Stimulated activated naive CD4-positive, alpha-beta T cell (primary cell): ENCODE data around the gene HCN1.
"Not testable (repeated sequence)": the region's sequence is repeated elsewhere in the genome, so short reads cannot be mapped to it uniquely, and the experiment has no call there.

Source experiments
- DNase-seq, 6 experiments: peaks; one replicate each; lab custom pipeline; 2025; lab: John Stamatoyannopoulos, UW

HCN1 gene

DNA sequence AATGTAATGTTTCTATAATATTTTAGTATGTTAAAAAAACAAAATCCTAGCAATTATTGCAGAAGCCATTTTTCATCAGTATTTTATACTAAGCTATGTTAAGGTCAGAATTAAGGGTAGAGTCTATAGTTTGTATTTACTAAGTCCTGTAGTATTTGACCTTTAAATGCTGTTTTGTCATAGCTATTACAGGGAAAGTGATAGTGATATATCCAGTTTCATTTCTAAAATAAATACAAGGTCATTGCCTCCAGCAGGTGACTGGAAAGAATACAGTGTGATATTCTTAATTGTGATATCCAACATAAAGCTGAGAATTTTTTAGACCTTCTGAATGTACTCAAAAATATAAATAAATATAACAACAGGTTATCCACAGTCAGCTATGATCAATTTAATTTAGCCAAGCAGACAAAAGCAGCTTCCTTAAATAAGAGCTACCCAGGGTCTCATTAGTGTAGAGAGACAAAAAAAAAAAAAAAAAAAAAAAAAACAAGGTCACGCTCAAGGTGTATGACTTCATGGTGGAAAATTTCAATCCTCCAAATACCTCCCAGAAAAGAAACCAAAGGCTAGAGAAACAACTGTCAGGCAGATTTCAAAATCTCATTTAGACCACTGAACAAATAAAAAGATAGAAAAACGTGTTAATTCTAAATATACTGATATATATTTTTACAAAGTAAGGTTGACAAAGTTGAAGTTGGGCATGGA lies 278.7 kb downstream of the HCN1 start:
- DNase-seq, result no peak

DNA sequence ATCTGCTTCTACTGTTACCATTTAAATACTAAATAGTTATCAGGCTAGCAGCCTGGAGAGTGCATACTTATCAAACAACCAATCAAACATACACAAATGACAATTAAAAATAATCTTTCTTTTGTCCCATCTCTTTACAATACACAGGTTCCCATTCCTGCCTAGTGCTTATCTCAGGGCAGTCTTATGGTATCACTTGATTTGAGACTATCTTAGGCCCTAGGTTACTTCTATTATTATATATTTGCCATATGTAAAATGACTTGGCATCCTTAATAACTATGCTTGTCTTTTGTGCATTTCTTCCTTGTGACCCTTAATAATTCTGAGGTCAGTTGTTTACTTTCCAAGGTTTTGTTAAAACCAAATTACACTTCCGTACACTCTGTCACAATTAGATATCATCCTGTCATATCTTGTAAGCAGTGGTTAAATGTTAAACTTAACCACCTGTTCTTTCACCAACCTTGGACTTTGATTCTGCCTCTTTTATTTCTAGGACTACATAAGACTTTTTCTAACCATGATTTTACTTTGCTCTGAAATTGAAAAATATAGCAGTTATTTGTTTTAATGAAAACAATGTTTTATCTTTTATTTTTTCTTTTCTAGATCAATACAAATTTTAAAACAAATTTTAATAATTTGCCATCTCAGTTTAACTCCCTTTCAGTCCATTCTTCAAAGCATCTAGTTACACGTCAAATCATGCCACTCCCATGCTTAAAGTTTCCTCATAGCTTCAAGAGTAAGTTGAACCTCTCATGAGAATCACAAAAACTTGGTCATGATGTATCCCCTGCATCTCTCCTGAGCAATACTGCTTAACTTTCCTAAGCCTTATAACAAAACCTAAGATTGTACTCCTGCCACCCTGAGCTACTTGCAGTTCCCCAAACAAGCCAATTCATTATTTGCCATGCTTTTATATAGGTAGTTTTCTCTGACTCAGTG lies 281.3 kb downstream of the HCN1 start:
- no peak for DNase-seq

DNA sequence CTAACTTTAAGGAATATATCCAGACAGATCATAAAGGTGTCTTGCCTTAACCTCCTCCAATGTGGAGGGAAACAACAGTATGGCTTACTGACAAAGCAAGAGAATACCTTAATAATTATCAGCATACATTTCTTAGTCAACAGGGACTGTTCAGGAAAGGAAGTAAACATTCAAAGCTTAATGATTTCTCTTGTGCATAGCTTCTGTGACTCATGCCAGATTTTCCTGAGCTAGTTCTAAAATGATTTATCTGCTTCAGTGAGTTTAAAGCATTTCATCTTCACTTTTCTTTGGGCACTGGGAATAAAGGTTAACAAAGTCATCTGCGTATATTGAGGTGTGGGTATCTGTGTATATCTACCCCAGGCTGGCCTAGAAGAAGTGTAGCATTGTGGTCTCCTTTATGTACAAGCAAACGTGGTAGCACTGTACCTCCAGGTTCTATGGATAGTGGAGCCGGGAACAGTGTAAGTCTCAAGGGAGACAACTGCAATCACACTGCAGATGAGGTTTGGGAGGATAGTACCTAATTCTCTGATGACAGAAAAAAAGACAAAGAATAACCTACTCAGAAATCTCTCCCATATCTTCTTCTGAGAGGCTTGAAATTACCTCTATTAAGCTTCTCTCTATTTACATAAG lies 284.1 kb downstream of the HCN1 start:
- no peak for DNase-seq

DNA sequence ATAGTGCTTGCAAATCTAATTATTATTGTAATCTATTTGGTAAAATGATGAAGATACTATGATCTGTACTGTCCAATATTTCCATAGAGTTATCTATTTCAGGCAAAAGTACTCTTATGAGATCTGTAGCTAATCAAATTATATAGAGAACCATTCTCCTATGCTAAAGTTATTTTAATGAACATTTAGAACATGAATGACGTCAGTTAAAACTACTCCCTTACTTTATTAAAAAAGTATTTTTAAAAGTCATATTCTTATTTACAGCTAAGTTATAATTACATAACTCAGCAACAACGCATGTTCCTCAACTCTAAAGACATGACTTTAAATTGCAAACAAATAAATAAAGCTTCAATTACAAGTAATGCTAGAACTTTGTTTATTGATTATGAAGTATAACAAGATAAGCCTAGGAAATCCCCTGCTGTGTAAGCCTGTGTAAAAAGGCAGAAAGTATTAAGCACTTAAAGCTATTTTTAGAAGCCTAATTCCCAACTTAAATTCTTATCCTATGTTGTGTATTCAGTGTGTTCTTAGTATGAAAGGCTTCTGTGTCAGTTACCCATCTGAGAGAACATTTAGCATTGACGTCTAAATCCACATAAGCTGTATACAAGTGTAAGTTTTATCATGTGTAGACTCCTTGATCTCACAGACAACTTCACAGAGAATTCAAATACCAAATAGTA lies 285.7 kb downstream of the HCN1 start:
- DNase-seq, result no peak

DNA sequence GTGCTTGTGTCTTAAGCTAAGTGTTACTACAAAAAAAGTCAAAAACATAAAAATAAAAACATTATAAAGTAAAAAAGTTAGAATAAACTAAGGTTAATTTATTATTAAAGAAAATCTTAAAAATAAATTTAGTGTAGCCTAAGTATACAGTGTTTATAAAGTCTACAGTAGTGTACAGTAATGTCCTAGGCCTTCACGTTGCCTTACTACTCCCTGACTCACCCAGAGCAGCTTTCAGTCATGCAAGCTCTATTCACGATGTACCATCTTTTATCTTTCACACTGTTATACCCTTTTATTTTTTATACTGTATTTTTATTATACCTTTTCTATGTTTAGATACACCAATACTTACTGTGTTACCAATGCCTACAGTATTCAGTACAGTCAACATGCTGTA lies 288.1 kb downstream of the HCN1 start:
- DNase-seq, result no peak

DNA sequence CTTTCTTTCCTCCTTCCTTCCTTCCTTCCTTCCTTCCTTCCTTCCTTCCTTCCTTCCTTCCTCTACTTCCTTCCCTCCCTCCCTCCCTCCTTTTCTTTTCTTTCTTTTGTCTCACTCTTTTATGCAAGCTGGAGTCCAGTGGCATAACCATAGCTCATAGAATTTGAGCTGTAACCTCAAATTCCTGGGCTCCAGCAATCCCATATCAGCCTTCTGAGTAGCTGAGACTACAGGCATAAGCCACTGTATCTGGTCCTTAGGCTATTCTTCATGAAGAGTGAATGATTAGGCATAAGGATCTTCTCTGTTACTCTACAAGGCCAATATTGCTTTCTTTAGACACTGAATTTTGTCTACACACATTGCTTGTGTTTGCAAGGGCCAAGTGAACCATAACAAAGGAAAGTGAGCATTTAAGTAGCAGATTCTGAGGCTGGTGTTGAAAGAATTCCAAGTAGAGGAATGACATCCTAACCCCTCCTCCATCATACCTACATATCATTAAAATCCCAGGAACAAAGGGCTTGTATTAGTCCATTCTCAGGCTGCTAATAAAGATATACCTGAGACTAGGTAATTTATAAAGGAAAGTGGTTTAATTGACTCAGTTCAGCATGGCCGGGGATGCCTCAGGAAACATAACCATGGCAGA lies 293.2 kb downstream of the HCN1 start:
- DNase-seq, result no peak

DNA sequence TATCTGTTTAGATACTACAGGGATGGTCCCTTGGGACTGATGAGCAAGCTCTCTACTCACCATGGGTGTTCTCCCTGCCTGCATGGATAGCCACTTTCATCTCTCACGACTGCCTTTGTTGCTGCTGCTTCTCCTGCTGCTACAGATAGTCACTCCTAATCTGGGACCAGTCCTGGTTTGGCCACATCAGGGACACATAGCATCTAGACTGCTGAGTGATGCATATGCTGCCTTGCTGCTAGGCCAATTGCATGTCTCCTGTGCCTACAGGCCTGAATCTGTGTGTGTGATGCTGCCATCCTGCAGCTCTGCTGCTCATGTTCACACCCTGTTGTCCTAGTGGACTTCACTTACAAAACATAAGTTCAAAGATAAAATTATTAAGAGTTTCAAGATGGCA lies 297.1 kb downstream of the HCN1 start:
- DNase-seq, result no peak

DNA sequence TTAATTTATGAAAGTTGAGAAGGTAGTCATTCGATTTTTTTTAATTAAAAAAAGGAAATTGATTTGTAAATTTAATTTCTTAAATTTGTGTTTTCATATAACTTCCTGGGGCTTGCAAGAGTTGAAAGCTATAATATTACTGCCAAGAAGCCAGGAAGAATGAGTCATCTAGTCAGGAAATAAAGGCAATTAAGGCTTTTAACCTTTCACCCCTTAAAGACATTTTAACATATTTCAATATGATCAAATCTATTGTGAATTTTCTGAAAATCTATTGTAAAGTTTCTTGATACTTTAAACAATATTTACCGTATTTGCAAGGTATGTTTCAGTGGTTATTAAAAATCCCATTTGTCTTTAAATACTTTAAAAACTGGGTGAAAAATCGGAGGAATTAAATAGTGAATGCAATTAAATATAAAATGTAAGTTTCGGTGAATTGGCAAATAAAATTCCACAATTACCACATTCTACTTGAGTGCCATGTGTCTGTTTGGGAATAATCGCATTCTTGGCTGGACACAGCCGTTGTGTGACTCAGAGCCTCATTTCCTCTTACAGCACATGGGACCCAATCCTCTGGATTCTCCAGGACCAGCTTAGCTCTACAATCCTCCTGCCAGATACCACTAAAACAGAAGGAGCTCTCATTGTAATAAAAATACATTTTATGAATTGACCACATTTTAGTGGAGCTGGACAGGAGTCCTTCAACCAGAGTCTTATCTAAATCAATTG lies 310.7 kb downstream of the HCN1 start:
- DNase-seq, result no peak

DNA sequence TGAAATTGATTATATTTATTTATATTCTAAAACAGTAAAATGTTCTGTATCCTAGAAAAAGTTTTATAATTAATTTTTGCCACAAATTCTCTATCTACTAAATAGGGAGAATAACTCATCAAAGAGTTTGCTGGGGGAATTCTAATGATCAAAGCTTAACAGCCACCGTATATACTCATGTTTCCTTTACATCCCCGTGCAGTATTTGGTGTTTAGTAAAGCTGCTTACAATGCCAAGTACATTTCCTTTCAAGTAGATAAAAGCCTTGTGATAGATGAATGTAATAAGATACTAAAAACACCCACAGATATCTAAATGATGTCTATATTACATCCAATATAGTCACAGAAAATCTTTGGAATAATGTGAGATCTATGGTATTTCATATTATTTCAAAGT lies 312.2 kb downstream of the HCN1 start:
- DNase-seq, result no peak

DNA sequence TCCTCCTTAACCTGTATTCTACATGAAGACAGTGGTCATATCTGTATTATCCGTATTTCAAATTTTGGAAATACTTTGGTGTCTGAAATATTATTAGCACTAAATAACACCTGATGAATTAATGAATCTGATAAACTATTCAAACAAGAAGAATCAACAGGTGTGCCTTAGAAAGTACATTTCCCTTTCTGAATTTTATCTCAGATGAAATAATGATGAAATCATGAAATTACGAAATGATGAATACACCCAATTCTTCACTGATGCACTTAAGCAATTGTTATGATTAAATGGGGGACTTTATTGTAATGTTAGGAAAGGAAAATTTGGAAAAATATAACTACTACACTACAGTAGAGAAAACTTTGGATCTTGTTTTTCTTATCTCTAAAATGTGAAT lies 313.6 kb downstream of the HCN1 start:
- DNase-seq, result no peak

DNA sequence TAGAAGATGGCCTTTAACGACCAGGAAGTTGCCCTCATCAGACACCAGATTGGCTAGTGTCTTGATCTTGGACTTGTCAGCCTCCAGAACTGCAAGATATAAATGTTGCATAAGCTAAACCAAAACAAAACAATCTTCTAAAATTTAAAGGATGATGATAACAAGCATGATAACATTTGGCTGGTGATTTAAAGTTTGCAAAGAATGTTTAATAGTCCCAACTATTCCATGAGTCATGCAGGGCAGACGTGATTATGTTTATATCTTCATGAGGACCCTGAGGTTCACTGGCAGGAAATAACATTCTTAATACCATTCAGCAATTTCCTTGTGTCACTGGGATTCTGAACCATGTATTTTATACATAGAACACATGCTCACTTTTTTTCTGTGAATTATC lies 319.8 kb downstream of the HCN1 start:
- no peak for DNase-seq

DNA sequence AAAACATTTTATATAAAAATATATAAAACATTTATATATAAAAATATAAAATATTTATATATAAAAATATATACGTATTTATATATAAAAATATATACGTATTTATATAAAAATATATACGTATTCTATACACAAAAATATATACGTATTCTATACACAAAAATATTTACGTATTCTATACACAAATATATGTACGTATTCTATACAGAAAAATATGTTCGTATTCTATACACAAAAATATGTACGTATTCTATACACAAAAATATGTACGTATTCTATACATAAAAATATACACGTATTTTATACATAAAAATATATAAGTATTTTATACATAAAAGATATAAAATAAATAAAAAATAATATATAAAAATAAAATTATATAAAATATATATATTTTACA lies 323.6 kb downstream of the HCN1 start:
- DNase-seq, result no peak

DNA sequence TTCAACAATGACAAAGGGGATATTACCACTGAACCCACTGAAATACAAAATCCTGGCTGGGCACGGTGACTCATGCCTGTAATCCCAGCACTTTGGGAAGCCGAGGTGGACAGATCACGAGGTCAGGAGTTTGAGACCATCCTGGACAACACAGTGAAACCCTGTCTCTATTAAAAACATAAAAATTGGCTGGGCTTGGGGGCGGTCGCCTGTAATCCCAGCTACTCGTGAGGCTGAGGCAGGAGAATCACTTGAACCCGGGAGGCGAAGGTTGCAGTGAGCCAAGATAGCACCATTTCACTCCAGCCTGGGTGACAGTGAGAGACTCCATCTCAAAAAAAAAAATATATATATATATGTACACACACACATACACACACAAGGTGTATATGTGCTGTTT lies 324.8 kb downstream of the HCN1 start:
- not testable (repeated sequence) for DNase-seq

DNA sequence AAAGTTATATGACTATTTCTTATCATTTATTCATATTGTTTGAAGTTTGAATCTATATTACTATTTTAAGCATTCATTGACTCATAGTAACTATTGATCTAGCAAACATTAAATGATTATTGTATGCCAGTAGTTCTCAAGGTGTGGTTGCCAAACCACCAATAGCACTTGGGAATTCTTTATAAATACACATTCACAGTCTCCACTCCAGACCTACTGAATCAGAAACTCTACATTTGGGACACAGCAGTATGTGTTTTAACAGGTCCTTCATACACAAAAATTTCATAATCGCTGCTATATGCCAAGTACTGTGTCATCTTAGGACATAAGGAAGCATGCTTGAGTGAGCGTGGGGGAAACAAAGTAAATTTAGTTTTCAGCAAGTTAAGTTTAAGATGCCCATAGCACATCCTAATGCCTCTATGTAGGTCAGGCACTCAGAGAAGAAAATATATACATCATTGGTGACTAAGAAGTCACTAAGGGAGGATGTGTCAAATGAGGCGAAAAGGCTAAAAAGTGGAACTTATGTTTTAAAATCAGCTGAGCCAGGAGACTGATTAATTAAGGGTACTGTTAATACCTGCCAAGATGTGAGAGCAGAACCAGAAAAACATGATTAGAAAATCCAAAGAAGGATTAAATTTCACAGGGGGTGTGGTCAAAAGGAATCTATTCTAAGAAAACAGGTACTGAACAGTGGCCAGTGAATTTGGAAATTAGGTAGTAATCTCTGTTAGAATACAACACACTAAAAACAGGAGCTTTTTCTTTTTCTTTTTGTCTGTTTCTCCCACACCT lies 340.8 kb downstream of the HCN1 start:
- no peak for DNase-seq

DNA sequence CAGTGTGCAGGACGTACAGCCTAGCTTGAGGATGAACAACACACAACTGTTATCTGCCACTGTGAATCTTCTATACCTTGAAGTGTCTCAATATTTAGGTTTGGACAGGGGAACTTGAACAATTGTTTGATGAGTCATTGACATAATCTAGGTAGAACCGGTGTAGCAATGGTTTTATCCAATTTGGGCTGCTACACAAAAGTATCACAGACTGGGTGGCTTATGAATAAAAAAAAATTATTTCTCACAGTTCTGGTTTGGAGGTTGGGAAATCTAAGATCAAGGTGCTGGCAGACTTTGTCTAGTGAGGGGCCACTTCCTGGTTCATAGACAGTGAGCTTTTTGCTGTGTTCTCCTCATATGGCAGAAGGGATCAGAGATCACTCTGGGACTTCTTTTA lies 359.7 kb downstream of the HCN1 start:
- no peak for DNase-seq

DNA sequence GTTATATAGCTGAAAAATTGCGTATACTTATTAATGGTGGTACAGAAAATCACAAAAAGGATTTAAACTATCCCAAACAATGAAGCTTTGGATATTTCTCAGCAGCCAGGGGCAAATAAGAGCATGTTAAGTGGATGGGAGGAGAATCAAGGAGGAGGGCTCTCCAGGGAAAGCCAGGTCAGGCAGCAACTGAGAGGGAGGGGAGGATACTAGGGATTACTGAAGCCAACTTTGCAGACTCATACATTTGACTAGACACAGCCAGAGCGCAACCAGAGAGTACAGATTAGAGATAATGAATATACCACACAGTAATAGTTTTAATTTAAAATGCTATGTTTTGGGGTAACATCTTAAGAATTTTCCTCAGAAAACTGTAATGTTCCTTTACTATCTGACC lies 360.2 kb downstream of the HCN1 start:
- DNase-seq, result no peak

DNA sequence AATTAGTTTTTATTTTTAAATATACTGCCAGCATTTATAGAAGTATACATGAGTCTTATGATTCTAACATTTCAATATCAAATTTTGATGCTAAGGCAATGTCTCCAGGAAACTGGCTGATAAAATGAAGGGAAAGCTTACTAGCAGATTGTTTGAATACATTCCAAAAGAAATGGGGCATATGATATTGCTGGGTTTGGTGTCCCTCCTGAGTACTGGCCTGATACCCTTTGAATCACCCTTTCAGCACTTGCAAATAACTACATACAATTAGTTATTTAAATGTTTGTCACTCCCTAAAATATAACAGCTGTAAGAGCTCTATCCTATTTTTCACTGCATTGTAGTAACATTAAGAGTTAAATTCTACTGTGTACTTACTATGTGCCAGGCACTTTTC lies 360.8 kb downstream of the HCN1 start:
- no peak for DNase-seq

DNA sequence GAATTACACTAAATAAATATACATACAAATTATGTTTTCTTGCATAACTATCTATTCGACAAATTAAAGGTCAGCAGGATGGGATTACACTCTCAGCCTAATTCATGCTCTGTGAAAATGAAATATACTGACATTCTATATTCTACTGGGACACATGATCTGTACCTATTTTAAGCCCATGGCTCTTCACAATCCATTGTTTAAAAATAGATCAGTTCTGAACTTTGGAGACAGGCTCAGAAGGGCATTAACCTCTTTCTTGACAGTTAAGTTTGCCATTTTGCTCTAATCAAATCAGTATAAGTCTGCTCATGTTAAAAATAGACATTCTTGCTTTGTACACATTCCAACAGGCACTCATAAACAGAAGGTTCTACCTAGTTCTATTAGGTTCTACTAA lies 361.2 kb downstream of the HCN1 start:
- DNase-seq, result no peak

DNA sequence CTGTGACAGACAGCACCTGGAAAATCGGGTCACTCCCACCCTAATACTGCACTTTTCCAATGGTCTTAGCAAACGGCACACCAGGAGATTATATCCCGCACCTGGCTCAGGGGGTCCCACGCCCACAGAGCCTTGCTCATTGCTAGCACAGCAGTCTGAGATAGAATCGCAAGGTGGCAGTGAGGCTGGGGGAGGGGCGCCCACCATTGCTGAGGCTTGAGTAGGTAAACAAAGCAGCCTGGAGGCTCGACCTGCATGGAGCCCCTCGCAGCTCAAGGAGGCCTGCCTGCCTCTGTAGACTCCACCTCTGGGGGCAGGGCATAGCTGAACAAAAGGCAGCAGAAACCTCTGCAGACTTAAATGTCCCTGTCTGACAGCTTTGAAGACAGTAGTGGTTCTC lies 383.6 kb downstream of the HCN1 start:
- DNase-seq, result not testable (repeated sequence)

DNA sequence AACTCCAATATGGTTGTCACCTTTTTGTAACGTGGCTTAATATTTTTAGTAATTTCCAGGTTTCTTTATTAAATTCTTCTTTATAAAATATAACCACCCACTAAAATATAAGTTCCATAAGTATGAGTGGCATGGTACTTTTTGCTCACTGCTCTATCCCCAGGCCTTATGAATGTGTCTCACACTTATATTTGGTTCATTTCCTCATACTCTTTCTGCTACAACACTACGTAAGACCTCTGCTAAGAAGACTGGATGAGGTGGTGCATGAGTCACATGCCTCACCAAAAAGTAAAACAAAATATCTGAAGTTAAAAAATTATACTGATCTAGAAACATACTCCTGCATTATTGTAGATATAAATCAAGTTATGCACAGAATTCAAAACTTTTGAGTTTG lies 400.9 kb downstream of the HCN1 start:
- DNase-seq, result no peak
